A549 (cell line): ENCODE results near the gene NAA38. TPM values are rescaled to one million over a fixed set of nuclear protein-coding genes. Genes with fewer than 3 reads are reported as not detected.

Experiments used
- ATAC-seq, 2 experiments: fragments of 200-7000 bp in 1 of 2; fragments of >200 bp in 1 of 2; cut with Nextera tagmentation in 1 of 2; cut with Tn5 transposase in 1 of 2; 3 replicates each; pipeline versions ENCODE4 v1.8.0 to v1.9.1; 2018 to 2020; ENCODE audit warnings: mild to moderate bottlenecking in 1 of 2, moderate library complexity in 1 of 2
- CTCF ChIA-PET: fragments of 300-600 bp; sonication (Branson Sonifier 250); formaldehyde crosslinking; extraction: SDS; loops from one replicate; lab custom pipeline; 2021; ENCODE audit warnings: antibody characterized with exemption, inconsistent platforms; lab: Yijun Ruan, JAX
- POLR2A ChIA-PET: fragments of 350-600 bp; formaldehyde crosslinking; extraction: SDS; loops from one replicate; lab custom pipeline; 2021; ENCODE audit warnings: antibody characterized with exemption, inconsistent platforms; lab: Yijun Ruan, JAX
- DNase-seq, 2 experiments: peaks; one replicate each; pipeline versions ENCODE4 v3.0.0 to v3.0.0-alpha.2; 2011 to 2016; ENCODE audit warnings: low read depth in 1 of 2, low spot score in 1 of 2
- FAIRE-seq: peaks from 2 replicates; lab custom pipeline; 2011; peaks lifted over from hg19 to GRCh38; lab: Jason Lieb, UNC
- H3K27ac ChIP-seq, 2 experiments: fragments of >200 bp; sonication (Bioruptor Twin); formaldehyde crosslinking; 3 replicates each; pipeline ENCODE4 v1.5.1; 2016 to 2017
- H3K4me1 ChIP-seq: fragments of >200 bp; sonication (Bioruptor Twin); formaldehyde crosslinking; 3 replicates; pipeline ENCODE4 v1.6.1; 2016
- H3K4me2 ChIP-seq: fragments of >200 bp; sonication (Bioruptor Twin); formaldehyde crosslinking; 3 replicates; pipeline ENCODE4 v1.6.1; 2016
- H3K4me3 ChIP-seq: fragments of >200 bp; sonication (Bioruptor Twin); formaldehyde crosslinking; 3 replicates; pipeline ENCODE4 v1.5.1; 2016
- H3K9me3 ChIP-seq: fragments of >200 bp; sonication (Bioruptor Twin); formaldehyde crosslinking; 3 replicates; pipeline ENCODE4 v1.6.1; 2016
- BHLHE40 ChIP-seq: IDR thresholded peaks from 2 replicates; pipeline ENCODE4 v1.6.1; 2012; ENCODE audit warnings: low read depth, low read length, inconsistent platforms
- CHD2 ChIP-seq: fragments of 150-350 bp; IDR thresholded peaks from 2 replicates; pipeline ENCODE4 v1.6.1; 2014; ENCODE audit warnings: low read length; ENCODE audit not compliant: partially characterized antibody
- EP300 ChIP-seq, 2 experiments: fragments of >200 bp; sonication (Bioruptor Twin); formaldehyde crosslinking; IDR thresholded peaks; 2 replicates in 1 of 2; 3 replicates in 1 of 2; pipeline ENCODE4 v1.6.1; 2016 to 2017
- ESRRA ChIP-seq: fragments of 150-350 bp; IDR thresholded peaks from 2 replicates; pipeline ENCODE4 v1.6.1; 2014; ENCODE audit warnings: mild to moderate bottlenecking, low read length, borderline replicate concordance
- FOSB ChIP-seq: fragments of 250-450 bp; sonication (Bioruptor Pico); IDR thresholded peaks from 2 replicates; pipeline ENCODE4 v1.5.0; 2020; ENCODE audit warnings: mild to moderate bottlenecking, moderate library complexity
- FOXS1 ChIP-seq: fragments of 250-450 bp; sonication (Bioruptor Pico); IDR thresholded peaks from 2 replicates; pipeline ENCODE4 v1.5.0; 2020; ENCODE audit warnings: mild to moderate bottlenecking, moderate library complexity
- GATA3 ChIP-seq: IDR thresholded peaks from 2 replicates; pipeline ENCODE4 v1.6.1; 2012; ENCODE audit warnings: borderline replicate concordance
- JUN ChIP-seq, 2 experiments: fragments of >200 bp; sonication (Bioruptor Twin); formaldehyde crosslinking; IDR thresholded peaks; 2 replicates in 1 of 2; 3 replicates in 1 of 2; pipeline ENCODE4 v1.6.1; 2016 to 2017
- KDM1A ChIP-seq: fragments of 200-600 bp; sonication (generic); IDR thresholded peaks from 2 replicates; pipeline ENCODE4 v1.6.1; 2016; ENCODE audit warnings: low read depth, mild to moderate bottlenecking
- MYC ChIP-seq: IDR thresholded peaks from 2 replicates; pipeline ENCODE4 v1.6.1; 2012; ENCODE audit warnings: mild to moderate bottlenecking, inconsistent platforms, low read length, improper control_type of control experiment, borderline replicate concordance
- POLR2AphosphoS2 ChIP-seq: conservative IDR thresholded peaks from 2 replicates; pipeline ENCODE4 v1.6.1; 2012; ENCODE audit warnings: low read length, improper control_type of control experiment, inconsistent platforms
- RNF2 ChIP-seq: fragments of 200-600 bp; sonication (generic); IDR thresholded peaks from 2 replicates; pipeline ENCODE4 v1.6.1; 2016; ENCODE audit warnings: low read depth, mild to moderate bottlenecking, antibody characterized with exemption, moderate library complexity, borderline replicate concordance
- SMC3 ChIP-seq: fragments of >200 bp; sonication (Bioruptor Twin); formaldehyde crosslinking; IDR thresholded peaks from 3 replicates; pipeline ENCODE4 v1.6.1; 2018; ENCODE audit warnings: inconsistent platforms
- TP53 ChIP-seq: fragments of 250-450 bp; sonication (Bioruptor Pico); IDR thresholded peaks from 2 replicates; pipeline ENCODE4 v1.5.0; 2021; ENCODE audit warnings: mild to moderate bottlenecking, moderate library complexity
- ZFP36 ChIP-seq: fragments of 450-650 bp; IDR thresholded peaks from 2 replicates; pipeline ENCODE4 v1.6.1; 2014; ENCODE audit warnings: borderline replicate concordance; ENCODE audit not compliant: partially characterized antibody
- ZSCAN20 ChIP-seq: fragments of 250-450 bp; sonication (Bioruptor Pico); IDR thresholded peaks from 2 replicates; pipeline ENCODE4 v1.8.0; 2022; ENCODE audit warnings: mild to moderate bottlenecking, moderate library complexity
- WGBS: methylation state at CpG from one replicate; pipeline ENCODE4 v1.1.6; 2017; ENCODE audit errors: missing lambda C conversion rate; 5-methylcytosine and 5-hydroxymethylcytosine counted together
- polyA plus RNA-seq, 4 experiments: library from polyadenylated mRNA; depleted of rRNA in 3 of 4; stranded (reverse); fragments of >200 nt; fragmentation: RNase III in 1 of 4; extraction: RNeasy Plus Mini Kit Qiagen cat#74134 plus additional on column Dnase treatment in 1 of 4; gene quantifications; 2 replicates in 3 of 4; 3 replicates in 1 of 4; pipeline ENCODE4 v1.2.3, GENCODE V29; 2011 to 2017
- TF ChIP-seq, protein P1 (sequence below): fragments of 250-450 bp; sonication (Bioruptor Pico); IDR thresholded peaks from 2 replicates; pipeline ENCODE4 v1.5.0; 2020; ENCODE audit warnings: low read depth, mild to moderate bottlenecking, moderate library complexity
- TF ChIP-seq, protein P2 (sequence below): fragments of >200 bp; sonication (Bioruptor Twin); formaldehyde crosslinking; IDR thresholded peaks from 3 replicates; pipeline ENCODE4 v1.5.1; 2016
- TF ChIP-seq, protein P3 (sequence below): fragments of >200 bp; sonication (Bioruptor Twin); formaldehyde crosslinking; IDR thresholded peaks from 2 replicates; pipeline ENCODE4 v1.6.1; 2016
- TF ChIP-seq, protein P4 (sequence below): IDR thresholded peaks from 2 replicates; pipeline ENCODE4 v1.6.1; 2012
- TF ChIP-seq, protein P5 (sequence below): fragments of 200-600 bp; sonication (generic); IDR thresholded peaks from 2 replicates; pipeline ENCODE4 v1.6.1; 2016; ENCODE audit warnings: antibody characterized with exemption, mild to moderate bottlenecking, moderate library complexity
- TF ChIP-seq, protein P6 (sequence below): fragments of 250-450 bp; sonication (Bioruptor Pico); IDR thresholded peaks from 2 replicates; pipeline ENCODE4 v1.5.0; 2021; ENCODE audit warnings: mild to moderate bottlenecking, moderate library complexity, borderline replicate concordance

The NAA38 gene
- polyA plus RNA-seq, 2 of the 4 experiments (the other 2 are of a cell fraction) = 102 to 287 TPM

DNA sequence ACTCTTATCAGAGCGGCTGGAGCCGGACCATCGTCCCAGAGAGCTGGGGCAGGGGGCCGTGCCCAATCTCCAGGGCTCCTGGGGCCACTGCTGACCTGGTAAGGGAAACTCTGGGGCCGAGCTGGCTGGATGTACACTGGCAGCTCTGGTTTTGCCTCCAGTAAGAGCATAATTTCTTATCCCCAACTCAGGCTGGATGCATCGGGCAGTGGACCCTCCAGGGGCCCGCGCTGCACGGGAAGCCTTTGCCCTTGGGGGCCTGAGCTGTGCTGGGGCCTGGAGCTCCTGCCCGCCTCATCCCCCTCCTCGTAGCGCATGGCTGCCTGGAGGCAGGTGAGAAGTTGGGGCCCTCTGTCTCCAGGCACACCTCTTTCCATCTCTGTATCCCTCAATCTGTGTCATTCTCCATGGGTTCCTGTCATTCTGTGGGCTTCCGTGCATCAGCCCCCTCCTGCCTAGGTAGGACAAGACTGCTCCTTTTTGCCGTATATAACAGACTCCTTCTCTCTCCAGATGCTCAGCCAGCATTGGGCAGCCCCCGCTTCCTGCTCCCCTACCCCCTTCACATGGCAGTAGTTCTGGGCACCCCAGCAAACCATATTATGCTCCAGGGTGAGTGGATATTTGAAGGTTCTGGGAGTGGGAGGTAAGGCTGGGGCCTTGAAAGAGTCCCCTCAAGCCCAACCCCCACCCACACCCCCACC lies 11.8 kb downstream of the NAA38 start:
- peak overlapping the region; percentile 53 to 96; a peak in 4 of 6 replicates for H3K27ac ChIP-seq
- peak overlapping the region; percentile 91 for H3K4me2 ChIP-seq
- TF ChIP-seq, protein P1, sequence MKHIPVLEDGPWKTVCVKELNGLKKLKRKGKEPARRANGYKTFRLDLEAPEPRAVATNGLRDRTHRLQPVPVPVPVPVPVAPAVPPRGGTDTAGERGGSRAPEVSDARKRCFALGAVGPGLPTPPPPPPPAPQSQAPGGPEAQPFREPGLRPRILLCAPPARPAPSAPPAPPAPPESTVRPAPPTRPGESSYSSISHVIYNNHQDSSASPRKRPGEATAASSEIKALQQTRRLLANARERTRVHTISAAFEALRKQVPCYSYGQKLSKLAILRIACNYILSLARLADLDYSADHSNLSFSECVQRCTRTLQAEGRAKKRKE (CRISPR knock-in tag) = no peak
- TF ChIP-seq EP300 (IDR thresholded peaks at IDR 0.05) = no peak
- TF ChIP-seq FOXS1 (CRISPR knock-in tag) = no peak
- no peak for TF ChIP-seq RNF2
- TF ChIP-seq, protein P2, sequence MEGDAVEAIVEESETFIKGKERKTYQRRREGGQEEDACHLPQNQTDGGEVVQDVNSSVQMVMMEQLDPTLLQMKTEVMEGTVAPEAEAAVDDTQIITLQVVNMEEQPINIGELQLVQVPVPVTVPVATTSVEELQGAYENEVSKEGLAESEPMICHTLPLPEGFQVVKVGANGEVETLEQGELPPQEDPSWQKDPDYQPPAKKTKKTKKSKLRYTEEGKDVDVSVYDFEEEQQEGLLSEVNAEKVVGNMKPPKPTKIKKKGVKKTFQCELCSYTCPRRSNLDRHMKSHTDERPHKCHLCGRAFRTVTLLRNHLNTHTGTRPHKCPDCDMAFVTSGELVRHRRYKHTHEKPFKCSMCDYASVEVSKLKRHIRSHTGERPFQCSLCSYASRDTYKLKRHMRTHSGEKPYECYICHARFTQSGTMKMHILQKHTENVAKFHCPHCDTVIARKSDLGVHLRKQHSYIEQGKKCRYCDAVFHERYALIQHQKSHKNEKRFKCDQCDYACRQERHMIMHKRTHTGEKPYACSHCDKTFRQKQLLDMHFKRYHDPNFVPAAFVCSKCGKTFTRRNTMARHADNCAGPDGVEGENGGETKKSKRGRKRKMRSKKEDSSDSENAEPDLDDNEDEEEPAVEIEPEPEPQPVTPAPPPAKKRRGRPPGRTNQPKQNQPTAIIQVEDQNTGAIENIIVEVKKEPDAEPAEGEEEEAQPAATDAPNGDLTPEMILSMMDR = no peak
- TF ChIP-seq POLR2AphosphoS2 = 0 out of 2 replicates have a peak, but pooled peaks have one; percentile 26
- no peak for TF ChIP-seq MYC
- TF ChIP-seq, protein P3, sequence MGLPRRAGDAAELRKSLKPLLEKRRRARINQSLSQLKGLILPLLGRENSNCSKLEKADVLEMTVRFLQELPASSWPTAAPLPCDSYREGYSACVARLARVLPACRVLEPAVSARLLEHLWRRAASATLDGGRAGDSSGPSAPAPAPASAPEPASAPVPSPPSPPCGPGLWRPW = no peak
- TF ChIP-seq JUN (IDR thresholded peaks at IDR 0.05) = no peak
- TF ChIP-seq, all 56 proteins: peak for 1
- peak overlapping the region; percentile 80 for H3K4me3 ChIP-seq
- 79% methylated on average over 15 of the region's 15 CpGs for WGBS
- no peak for FAIRE-seq
- no peaks in the 10 kb centered on the region for H3K9me3 ChIP-seq
- no peak for DNase-seq
- ATAC-seq = no peak
- peaks cover 18% of the 10 kb centered on the region for H3K4me1 ChIP-seq
- POLR2A ChIA-PET = interaction anchor here (0.6 to 5.7 kb wide), 8 partner anchors 8 to 328 kb away, joined by 3 to 65 read pairs (median 4); partner anchors contain the start of genes CYB5D1, KDM6B, NAA38 and TP53
- CTCF ChIA-PET = interaction anchor here (0.7 to 25.1 kb wide), 15 partner anchors 11 to 214 kb away, joined by 3 to 677 read pairs (median 4); partner anchors contain the start of genes CYB5D1, KDM6B, NAA38 and WRAP53

DNA sequence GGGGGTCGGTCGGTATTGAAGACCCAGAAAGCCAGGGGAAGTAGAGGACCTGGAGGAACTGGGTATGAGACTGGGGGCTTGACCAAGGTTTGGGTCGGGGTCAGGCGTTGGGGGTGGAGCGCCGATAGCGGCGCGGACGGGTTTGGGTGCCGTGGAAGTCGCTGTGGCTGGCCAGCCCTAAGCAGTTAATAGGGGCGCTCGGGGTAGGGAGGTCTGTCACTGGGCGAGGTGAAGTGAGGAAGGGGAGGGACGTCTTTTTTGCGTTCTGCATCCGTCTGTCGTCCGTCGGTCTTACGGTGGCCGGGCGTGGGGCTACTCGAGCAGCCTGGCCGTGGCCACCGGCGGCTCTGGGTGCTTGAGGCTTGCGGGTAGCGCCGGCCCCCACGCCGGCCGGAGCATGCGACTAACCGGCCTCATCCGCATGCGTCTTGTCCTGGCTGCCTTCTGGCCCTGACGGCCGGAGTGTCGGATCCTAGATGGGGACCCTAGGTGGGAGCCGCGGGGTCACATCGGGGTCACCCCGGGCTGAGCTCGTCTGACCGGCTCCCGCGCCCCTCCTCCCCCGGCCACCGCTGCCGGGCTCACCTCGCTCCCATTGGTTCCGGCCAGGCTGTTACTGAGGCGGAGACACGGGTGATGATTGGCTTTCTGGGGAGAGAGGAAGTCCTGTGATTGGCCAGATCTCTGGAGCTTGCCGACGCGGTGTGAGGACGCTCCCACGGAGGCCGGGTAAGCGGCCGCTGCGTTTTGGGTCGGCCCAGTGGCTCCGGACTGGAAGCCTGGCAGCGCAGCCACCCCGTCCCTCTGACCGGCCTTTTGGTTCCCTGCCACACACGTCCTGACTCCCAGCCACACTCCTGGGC lies 12.8 kb downstream of the NAA38 start:
- POLR2A ChIA-PET = interaction anchor here (0.6 to 5.7 kb wide), 9 partner anchors 7 to 329 kb away, joined by 3 to 65 read pairs (median 4); partner anchors contain the start of genes CYB5D1, KDM6B, NAA38 and TP53
- TF ChIP-seq CHD2 = no peak
- TF ChIP-seq ESRRA = no peak
- TF ChIP-seq RNF2 = no peak
- TF ChIP-seq, protein P1 (CRISPR knock-in tag) = no peak
- no peak for TF ChIP-seq ZSCAN20
- TF ChIP-seq, protein P4, sequence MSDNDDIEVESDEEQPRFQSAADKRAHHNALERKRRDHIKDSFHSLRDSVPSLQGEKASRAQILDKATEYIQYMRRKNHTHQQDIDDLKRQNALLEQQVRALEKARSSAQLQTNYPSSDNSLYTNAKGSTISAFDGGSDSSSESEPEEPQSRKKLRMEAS = peak; percentile 10; the same call in 1 of the 2 replicates
- peak; percentile 76 for TF ChIP-seq FOSB (CRISPR knock-in tag)
- TF ChIP-seq, protein P5, sequence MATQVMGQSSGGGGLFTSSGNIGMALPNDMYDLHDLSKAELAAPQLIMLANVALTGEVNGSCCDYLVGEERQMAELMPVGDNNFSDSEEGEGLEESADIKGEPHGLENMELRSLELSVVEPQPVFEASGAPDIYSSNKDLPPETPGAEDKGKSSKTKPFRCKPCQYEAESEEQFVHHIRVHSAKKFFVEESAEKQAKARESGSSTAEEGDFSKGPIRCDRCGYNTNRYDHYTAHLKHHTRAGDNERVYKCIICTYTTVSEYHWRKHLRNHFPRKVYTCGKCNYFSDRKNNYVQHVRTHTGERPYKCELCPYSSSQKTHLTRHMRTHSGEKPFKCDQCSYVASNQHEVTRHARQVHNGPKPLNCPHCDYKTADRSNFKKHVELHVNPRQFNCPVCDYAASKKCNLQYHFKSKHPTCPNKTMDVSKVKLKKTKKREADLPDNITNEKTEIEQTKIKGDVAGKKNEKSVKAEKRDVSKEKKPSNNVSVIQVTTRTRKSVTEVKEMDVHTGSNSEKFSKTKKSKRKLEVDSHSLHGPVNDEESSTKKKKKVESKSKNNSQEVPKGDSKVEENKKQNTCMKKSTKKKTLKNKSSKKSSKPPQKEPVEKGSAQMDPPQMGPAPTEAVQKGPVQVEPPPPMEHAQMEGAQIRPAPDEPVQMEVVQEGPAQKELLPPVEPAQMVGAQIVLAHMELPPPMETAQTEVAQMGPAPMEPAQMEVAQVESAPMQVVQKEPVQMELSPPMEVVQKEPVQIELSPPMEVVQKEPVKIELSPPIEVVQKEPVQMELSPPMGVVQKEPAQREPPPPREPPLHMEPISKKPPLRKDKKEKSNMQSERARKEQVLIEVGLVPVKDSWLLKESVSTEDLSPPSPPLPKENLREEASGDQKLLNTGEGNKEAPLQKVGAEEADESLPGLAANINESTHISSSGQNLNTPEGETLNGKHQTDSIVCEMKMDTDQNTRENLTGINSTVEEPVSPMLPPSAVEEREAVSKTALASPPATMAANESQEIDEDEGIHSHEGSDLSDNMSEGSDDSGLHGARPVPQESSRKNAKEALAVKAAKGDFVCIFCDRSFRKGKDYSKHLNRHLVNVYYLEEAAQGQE = no peak; the same call in 1 of the 2 replicates
- TF ChIP-seq KDM1A = no peak
- TF ChIP-seq GATA3 = 0 out of 2 replicates have a peak, but pooled peaks have one; percentile 22
- TF ChIP-seq TP53 (CRISPR knock-in tag) = peak; percentile 83
- TF ChIP-seq, protein P6, sequence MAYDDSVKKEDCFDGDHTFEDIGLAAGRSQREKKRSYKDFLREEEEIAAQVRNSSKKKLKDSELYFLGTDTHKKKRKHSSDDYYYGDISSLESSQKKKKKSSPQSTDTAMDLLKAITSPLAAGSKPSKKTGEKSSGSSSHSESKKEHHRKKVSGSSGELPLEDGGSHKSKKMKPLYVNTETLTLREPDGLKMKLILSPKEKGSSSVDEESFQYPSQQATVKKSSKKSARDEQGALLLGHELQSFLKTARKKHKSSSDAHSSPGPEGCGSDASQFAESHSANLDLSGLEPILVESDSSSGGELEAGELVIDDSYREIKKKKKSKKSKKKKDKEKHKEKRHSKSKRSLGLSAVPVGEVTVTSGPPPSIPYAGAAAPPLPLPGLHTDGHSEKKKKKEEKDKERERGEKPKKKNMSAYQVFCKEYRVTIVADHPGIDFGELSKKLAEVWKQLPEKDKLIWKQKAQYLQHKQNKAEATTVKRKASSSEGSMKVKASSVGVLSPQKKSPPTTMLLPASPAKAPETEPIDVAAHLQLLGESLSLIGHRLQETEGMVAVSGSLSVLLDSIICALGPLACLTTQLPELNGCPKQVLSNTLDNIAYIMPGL = peak; percentile 79
- TF ChIP-seq BHLHE40 = no peak
- TF ChIP-seq SMC3 = no peak
- TF ChIP-seq ZFP36 = no peak

More for the DNA sequence above, 12.8 kb downstream of the NAA38 start:
- Histone ChIP-seq H3K27ac (peak overlapping the region; percentile 96), H3K9me3 (no peaks in the 10 kb centered on the region), H3K4me1 (peaks cover 28% of the 10 kb centered on the region), H3K4me3 (peak overlapping the region; percentile 80), H3K4me2 (peak overlapping the region; percentile 91)
- FAIRE-seq (peak; percentile 89), ATAC-seq (peak; percentile 55 to 82), DNase-seq (peak; percentile 95 to 97)
- 2% methylated on average over 46 of the region's 71 CpGs for WGBS
- CTCF ChIA-PET = interaction anchor here (0.7 to 25.1 kb wide), 13 partner anchors 12 to 215 kb away, joined by 3 to 677 read pairs (median 4); partner anchors contain the start of genes CYB5D1, KDM6B, NAA38 and WRAP53
